Measurements from ENCODE around the gene MSH3.

DNA sequence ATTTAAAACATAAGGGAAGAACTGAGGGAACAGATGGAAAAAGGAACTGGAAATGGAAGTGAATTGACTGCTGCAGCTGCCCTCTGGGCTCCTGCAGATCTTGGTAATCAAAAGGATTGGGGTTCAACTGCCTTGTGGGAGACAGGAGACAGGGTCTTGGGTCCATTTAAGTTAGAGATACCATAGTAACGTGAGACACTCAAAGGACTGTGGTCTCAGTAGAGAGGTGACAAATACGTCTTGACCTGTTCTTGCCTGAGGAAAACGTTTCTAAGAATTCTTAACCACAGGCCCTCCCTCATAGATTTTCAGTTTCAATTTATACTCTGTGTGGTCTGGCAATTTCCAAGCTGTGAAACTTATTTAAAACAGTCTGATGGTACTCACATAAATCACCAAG is 101.2 kb downstream of the MSH3 start:
- TF ChIP-seq, protein P1, sequence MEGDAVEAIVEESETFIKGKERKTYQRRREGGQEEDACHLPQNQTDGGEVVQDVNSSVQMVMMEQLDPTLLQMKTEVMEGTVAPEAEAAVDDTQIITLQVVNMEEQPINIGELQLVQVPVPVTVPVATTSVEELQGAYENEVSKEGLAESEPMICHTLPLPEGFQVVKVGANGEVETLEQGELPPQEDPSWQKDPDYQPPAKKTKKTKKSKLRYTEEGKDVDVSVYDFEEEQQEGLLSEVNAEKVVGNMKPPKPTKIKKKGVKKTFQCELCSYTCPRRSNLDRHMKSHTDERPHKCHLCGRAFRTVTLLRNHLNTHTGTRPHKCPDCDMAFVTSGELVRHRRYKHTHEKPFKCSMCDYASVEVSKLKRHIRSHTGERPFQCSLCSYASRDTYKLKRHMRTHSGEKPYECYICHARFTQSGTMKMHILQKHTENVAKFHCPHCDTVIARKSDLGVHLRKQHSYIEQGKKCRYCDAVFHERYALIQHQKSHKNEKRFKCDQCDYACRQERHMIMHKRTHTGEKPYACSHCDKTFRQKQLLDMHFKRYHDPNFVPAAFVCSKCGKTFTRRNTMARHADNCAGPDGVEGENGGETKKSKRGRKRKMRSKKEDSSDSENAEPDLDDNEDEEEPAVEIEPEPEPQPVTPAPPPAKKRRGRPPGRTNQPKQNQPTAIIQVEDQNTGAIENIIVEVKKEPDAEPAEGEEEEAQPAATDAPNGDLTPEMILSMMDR (IDR thresholded peaks at IDR 0.05): no peak
- no peak for TF ChIP-seq POLR2A (IDR thresholded peaks at IDR 0.05)

Measured in suprapubic skin (tissue), 3 donors.